A549 treated with AZD9567 at 1 μM for 4 hours (cell line): Measurements from ENCODE around the gene FOXA3. TPM values are rescaled to one million over a fixed set of nuclear protein-coding genes. Genes with fewer than 3 reads are reported as not detected.

Experiments
- total RNA-seq: library from RNA; stranded (reverse); fragments of 200-300 nt; extraction: Qiagen RNA extraction; gene quantifications from 5 replicates; pipeline ENCODE4 v1.2.3, GENCODE V29; 2022; ENCODE audit not compliant: insufficient read depth

Gene FOXA3
- 0.65 to 0.82 TPM (median 0.72 TPM) in 4 of 5 replicates, not detected in the other for total RNA-seq

GRCh38 chr19:45863840-45864628, at the start of gene FOXA3:
Gene FOXA3 (plus strand): TSS chr19:45864326. CDS start chr19:45864457, 131 bp downstream.

DNA sequence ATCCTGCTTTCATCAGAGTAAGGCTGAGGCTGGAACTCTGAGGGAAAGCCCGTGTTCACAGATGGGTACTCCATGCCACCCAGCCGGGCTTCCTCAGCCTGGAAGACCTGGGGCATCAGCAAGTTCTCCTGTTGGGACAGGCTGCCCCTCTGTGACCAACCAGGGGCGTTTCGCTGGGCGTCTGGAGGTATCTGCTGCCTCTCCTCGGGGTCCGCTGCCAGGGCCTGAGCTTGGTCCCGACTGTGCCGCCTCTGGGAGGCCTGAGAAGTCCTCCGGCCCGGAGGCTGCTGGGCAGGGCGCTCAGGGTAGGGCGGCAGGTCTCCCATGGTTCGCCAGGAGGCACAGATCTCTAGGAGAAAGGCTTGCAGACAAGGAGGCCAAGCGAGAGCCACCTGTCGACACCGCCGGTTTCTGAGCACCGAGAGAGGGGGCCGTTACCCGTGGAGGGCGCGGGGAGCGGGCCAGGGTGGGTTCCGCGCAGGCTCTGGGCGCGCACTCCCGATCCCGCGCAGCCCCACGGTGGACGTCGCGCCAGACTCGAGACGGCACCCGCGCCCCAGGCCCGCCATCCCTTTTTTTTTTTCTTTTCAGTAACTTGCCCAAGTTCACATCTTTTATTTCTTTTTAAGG, 49.2 kb upstream of the FOXA3 start, which contains the start of gene RSPH6A:
TSS of gene RSPH6A (minus strand) at position 458 of the 630 bp plus-strand sequence. CDS start at position 326, 132 bp downstream.

DNA sequence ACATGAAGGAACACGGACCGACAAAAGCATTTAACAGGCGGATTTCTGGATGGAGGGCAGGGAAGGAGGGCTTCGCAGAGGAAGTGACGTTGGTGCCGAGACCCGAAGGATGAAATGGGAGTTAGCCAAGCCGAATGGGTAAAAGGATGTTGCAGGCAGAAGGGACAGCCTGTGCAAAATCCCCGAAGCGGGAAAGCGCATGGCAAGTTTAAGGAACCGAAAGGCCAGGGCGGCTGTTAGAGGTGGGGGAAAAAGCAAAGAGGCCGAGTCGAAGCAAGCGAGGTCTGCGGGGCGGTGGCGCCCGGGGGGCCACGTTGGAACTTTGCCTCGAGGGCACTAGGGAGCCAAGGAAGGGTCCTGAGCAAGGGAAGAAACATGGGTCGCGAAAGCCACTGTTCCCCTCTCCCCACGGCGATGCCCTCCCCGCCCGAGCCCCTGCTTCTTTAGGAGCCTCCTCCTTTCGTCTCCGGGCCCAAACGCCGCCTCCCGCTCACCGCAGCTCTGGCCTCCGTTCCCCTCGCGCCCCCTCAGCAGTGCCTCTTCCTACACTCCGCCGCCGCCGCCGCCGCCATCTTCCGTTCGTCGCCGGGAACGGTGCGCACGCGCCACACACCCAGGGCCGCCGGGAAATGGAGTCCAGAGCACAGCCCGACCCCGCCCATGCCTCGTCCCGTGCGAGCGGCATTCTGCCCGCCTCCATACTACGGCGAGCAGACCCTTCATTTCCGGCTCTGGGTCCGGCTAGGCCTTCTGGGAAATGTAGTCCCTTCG, 1.4 kb upstream of the FOXA3 start, which contains the start of gene SYMPK:
TSS of gene SYMPK (minus strand) at position 584 of the 771 bp plus-strand sequence. CDS start 8,652 bp downstream, outside the sequence.

GRCh38 chr19:45885556-45886426, 21.7 kb downstream of the FOXA3 start, which contains the start of gene IRF2BP1:
Gene IRF2BP1 (minus strand): TSS chr19:45886141. CDS start chr19:45885774, 367 bp downstream.

GRCh38 chr19:45901912-45902650, 38.0 kb downstream of the FOXA3 start, which contains the start of gene MYPOP:
Gene MYPOP (minus strand): TSS chr19:45902613. CDS start chr19:45901773, 840 bp downstream.

DNA sequence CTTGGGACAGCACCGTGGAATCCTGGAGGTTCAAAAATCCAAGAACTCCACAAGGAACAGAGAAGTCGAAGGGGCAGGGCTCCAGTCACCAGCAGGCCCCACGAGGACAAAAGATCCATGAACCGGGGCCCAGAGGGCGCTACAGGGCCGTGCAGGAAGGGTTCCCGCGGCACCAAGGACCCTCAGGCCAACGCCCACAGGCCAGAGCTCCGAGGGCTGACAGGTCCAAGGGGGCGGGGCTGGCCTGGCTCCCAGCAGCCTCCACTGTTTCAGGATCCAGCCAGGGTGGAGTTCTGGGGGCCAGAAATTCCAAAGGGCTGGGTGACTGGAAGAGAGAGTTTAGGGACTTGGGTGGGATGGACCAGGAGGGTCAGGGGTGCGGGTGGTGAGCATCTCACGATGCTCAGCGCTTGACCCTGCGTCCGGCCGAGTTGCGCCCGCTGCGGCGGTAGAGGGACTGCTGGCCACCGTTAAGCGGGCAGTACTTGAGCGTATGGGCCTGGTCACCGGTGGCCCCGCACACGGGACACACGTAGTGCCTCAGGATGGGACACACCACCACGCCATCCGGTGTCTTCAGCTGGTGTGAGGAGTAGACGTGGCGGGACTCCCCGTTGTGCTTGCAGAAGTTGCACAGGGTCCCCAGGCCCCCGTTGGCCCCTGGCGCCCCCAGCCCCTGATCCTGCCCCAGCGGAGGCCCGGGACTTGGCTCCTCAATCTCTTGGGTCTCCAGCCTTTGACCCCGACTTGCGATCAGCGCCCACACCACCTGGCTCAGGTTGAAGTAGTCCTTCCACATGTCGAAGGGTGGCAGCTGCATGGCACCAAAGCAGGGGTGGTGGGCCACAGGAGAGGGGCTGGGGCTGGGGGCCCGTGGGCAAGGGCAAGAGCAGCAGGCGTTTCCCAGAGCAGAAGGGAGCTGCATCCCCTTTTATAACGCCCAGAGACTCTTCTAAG, 50.0 kb downstream of the FOXA3 start, which contains the start of gene NANOS2:
TSS of gene NANOS2 (minus strand) at position 905 of the 957 bp plus-strand sequence. CDS start at position 820, 85 bp downstream.

Other genes starting within 250 kb of the FOXA3 start
- 21.1 to 24.4 TPM (median 23.4 TPM) in 5 replicates for gene EML2, start 224.9 kb upstream of the FOXA3 start, total RNA-seq
- gene GIPR, start 196.1 kb upstream of the FOXA3 start, total RNA-seq: 1.4 to 3.8 TPM (median 3.2 TPM) in 5 replicates
- 660 to 832 TPM (median 820 TPM) in 5 replicates for gene SNRPD2, start 172.4 kb upstream of the FOXA3 start, total RNA-seq
- gene QPCTL, start 171.7 kb upstream of the FOXA3 start, total RNA-seq: 8.8 to 12.8 TPM (median 9.8 TPM) in 5 replicates
- 8.4 to 9.3 TPM (median 9.0 TPM) in 5 replicates for gene FBXO46, start 133.4 kb upstream of the FOXA3 start, total RNA-seq
- gene MEIOSIN, start 130.9 kb upstream of the FOXA3 start, total RNA-seq: 0.04 to 0.11 TPM (median 0.05 TPM) in 4 of 5 replicates, not detected in the other
- 20.0 to 27.9 TPM (median 25.9 TPM) in 5 replicates for gene SIX5, start 95.1 kb upstream of the FOXA3 start, total RNA-seq
- 28.6 to 52.4 TPM (median 47.5 TPM) in 5 replicates for gene DMPK, start 81.8 kb upstream of the FOXA3 start, total RNA-seq
- gene DMWD, start 71.5 kb upstream of the FOXA3 start, total RNA-seq: 15.6 to 37.6 TPM (median 37.3 TPM) in 5 replicates
- gene RSPH6A, start 49.0 kb upstream of the FOXA3 start, total RNA-seq: not detected in 5 replicates
- gene SYMPK, start 1.2 kb upstream of the FOXA3 start, total RNA-seq: 58.3 to 79.0 TPM (median 74.4 TPM) in 5 replicates
- 22.5 to 37.7 TPM (median 36.3 TPM) in 5 replicates for gene IRF2BP1, start 21.8 kb downstream of the FOXA3 start, total RNA-seq
- gene MYPOP, start 38.3 kb downstream of the FOXA3 start, total RNA-seq: 6.8 to 9.6 TPM (median 8.7 TPM) in 5 replicates
- gene NANOS2, start 50.5 kb downstream of the FOXA3 start, total RNA-seq: not detected in 5 replicates
- gene NOVA2, start 109.5 kb downstream of the FOXA3 start, total RNA-seq: 0.30 to 0.46 TPM (median 0.38 TPM) in 4 of 5 replicates, not detected in the other
- 5.1 to 5.8 TPM (median 5.5 TPM) in 4 of 5 replicates, not detected in the other for gene CCDC61, start 131.1 kb downstream of the FOXA3 start, total RNA-seq
- not detected in 5 replicates for gene PGLYRP1, start 158.7 kb downstream of the FOXA3 start, total RNA-seq
- 0.17 to 0.47 TPM (median 0.37 TPM) in 4 of 5 replicates, not detected in the other for gene IGFL4, start 176.7 kb downstream of the FOXA3 start, total RNA-seq